SK-N-SH (cell line): Measurements from ENCODE around the gene CPOX. TPM values are rescaled to one million over a fixed set of nuclear protein-coding genes. Genes with fewer than 3 reads are reported as not detected.

ENCODE experiments used
- CTCF ChIA-PET: fragments of 300-600, 350-600 bp; formaldehyde crosslinking; extraction: SDS; loops from one replicate; lab custom pipeline; 2021; lab: Yijun Ruan, JAX
- POLR2A ChIA-PET: fragments of 350-600 bp; sonication (Branson Sonifier 250); formaldehyde crosslinking; extraction: SDS; loops from one replicate; lab custom pipeline; 2020; ENCODE audit warnings: antibody characterized with exemption, inconsistent platforms; lab: Yijun Ruan, JAX
- DNase-seq: peaks from one replicate; pipeline ENCODE4 v3.0.0; 2012
- H2AFZ ChIP-seq: fragments of 200-600 bp; sonication (generic); 2 replicates; pipeline ENCODE4 v1.8.1; 2016; ENCODE audit warnings: antibody characterized with exemption, mild to moderate bottlenecking, low read depth
- H3F3A ChIP-seq: fragments of 200-600 bp; sonication (generic); replicated peaks from 2 replicates; pipeline ENCODE3; 2016; ENCODE audit warnings: antibody characterized with exemption, mild to moderate bottlenecking; ENCODE audit not compliant: insufficient read depth
- H3K27ac ChIP-seq, 2 experiments: fragments of 200-500 bp in 1 of 2; fragments of 200-600 bp in 1 of 2; sonication (Bioruptor generic) in 1 of 2; sonication (generic), shearing (Covaris generic) in 1 of 2; 2 replicates each; pipeline versions ENCODE4 v1.5.1 to v1.6.1; 2014 to 2016; ENCODE audit warnings: low read depth in 2 of 2, inconsistent platforms in 1 of 2, low read length in 1 of 2, mild to moderate bottlenecking in 1 of 2, mixed read lengths in 1 of 2
- H3K27me3 ChIP-seq: fragments of 200-600 bp; sonication (generic), shearing (Covaris generic); 2 replicates; pipeline ENCODE4 v1.6.1; 2016; ENCODE audit warnings: mixed run types; ENCODE audit not compliant: insufficient read depth
- H3K36me3 ChIP-seq, 2 experiments: fragments of 200-500 bp in 1 of 2; fragments of 200-600 bp in 1 of 2; sonication (Bioruptor generic) in 1 of 2; sonication (generic) in 1 of 2; replicated peaks in 1 of 2; 2 replicates each; pipeline versions ENCODE3 to v1.5.1; 2014 to 2016; ENCODE audit warnings: low read length in 1 of 2, mild to moderate bottlenecking in 1 of 2; ENCODE audit not compliant: insufficient read depth in 2 of 2, control insufficient read depth in 1 of 2
- H3K4me1 ChIP-seq, 2 experiments: fragments of 200-500 bp in 1 of 2; fragments of 200-600 bp in 1 of 2; sonication (Bioruptor generic) in 1 of 2; sonication (generic), shearing (Covaris generic) in 1 of 2; 2 replicates each; pipeline versions ENCODE4 v1.5.1 to v1.6.1; 2014 to 2016; ENCODE audit warnings: low read depth in 1 of 2, low read length in 1 of 2, mixed run types in 1 of 2; ENCODE audit not compliant: insufficient read depth in 2 of 2, control insufficient read depth in 1 of 2
- H3K4me2 ChIP-seq: fragments of 200-600 bp; sonication (generic), shearing (Covaris generic); 2 replicates; pipeline ENCODE4 v1.6.1; 2017; ENCODE audit warnings: mixed run types
- H3K4me3 ChIP-seq, 2 experiments: fragments of 200-500 bp in 1 of 2; fragments of 200-600 bp in 1 of 2; sonication (Bioruptor generic) in 1 of 2; sonication (generic), shearing (Covaris generic) in 1 of 2; 2 replicates each; pipeline versions ENCODE4 v1.5.1 to v1.8.1; 2014 to 2016; ENCODE audit warnings: low read depth in 2 of 2, inconsistent platforms in 1 of 2, low read length in 1 of 2, mild to moderate bottlenecking in 1 of 2, mixed read lengths in 1 of 2, moderate library complexity in 1 of 2
- H3K79me2 ChIP-seq: fragments of 200-600 bp; sonication (generic); 2 replicates; pipeline ENCODE4 v1.8.1; 2017; ENCODE audit warnings: mild to moderate bottlenecking; ENCODE audit not compliant: insufficient read depth
- H3K9ac ChIP-seq: fragments of 200-600 bp; sonication (generic); 2 replicates; pipeline ENCODE4 v1.6.1; 2017; ENCODE audit warnings: mixed run types
- H3K9me2 ChIP-seq: fragments of 200-600 bp; sonication (generic); 2 replicates; pipeline ENCODE4 v1.6.1; 2017; ENCODE audit warnings: mixed run types
- H3K9me3 ChIP-seq: fragments of 200-600 bp; sonication (generic); 2 replicates; pipeline ENCODE4 v1.6.1; 2017; ENCODE audit warnings: mixed run types, mild to moderate bottlenecking, moderate library complexity
- H4K20me1 ChIP-seq: fragments of 200-600 bp; sonication (generic); 2 replicates; pipeline ENCODE4 v1.6.1; 2017; ENCODE audit warnings: mild to moderate bottlenecking, mixed run types; ENCODE audit not compliant: insufficient read depth
- EZH2phosphoT487 ChIP-seq: fragments of 200-600 bp; sonication (generic); IDR thresholded peaks from 2 replicates; pipeline ENCODE4 v1.6.1; 2017; ENCODE audit warnings: low read depth, mixed run types, mild to moderate bottlenecking, antibody characterized with exemption, moderate library complexity, borderline replicate concordance
- FOSL2 ChIP-seq: IDR thresholded peaks from 2 replicates; pipeline ENCODE4 v1.4.0; 2012; ENCODE audit warnings: low read depth, mild to moderate bottlenecking, moderate library complexity, borderline replicate concordance
- FOXJ3 ChIP-seq: sonication (generic); formaldehyde crosslinking; IDR thresholded peaks from 2 replicates; pipeline ENCODE4 v1.5.1; 2020; ENCODE audit warnings: mild to moderate bottlenecking, missing genetic modification reagents
- FOXM1 ChIP-seq: IDR thresholded peaks from 2 replicates; pipeline ENCODE4 v1.4.0; 2012; ENCODE audit warnings: low read depth, mild to moderate bottlenecking
- GATA2 ChIP-seq: sonication (generic); formaldehyde crosslinking; IDR thresholded peaks from 2 replicates; pipeline ENCODE4 v1.5.0; 2020; ENCODE audit warnings: mild to moderate bottlenecking, missing genetic modification reagents
- MEF2A ChIP-seq: IDR thresholded peaks from 2 replicates; pipeline ENCODE4 v1.4.0; 2012; ENCODE audit warnings: low read depth, borderline replicate concordance
- NRF1 ChIP-seq: IDR thresholded peaks from 2 replicates; pipeline ENCODE4 v1.6.1; 2012; ENCODE audit warnings: low read depth, mild to moderate bottlenecking, low read length
- POLR2AphosphoS5 ChIP-seq: IDR thresholded peaks from 2 replicates; pipeline ENCODE4 v1.6.1; 2012; ENCODE audit warnings: low read depth, low read length
- TEAD4 ChIP-seq: IDR thresholded peaks from 2 replicates; pipeline ENCODE4 v1.4.0; 2012; ENCODE audit warnings: mild to moderate bottlenecking, borderline replicate concordance; ENCODE audit not compliant: insufficient read depth
- USF1 ChIP-seq: IDR thresholded peaks from 2 replicates; pipeline ENCODE4 v1.4.0; 2012; ENCODE audit warnings: low read depth, borderline replicate concordance
- WGBS: methylation state at CpG from one replicate; pipeline ENCODE4 v1.1.6; 2017; ENCODE audit warnings: low lambda C conversion rate; 5-methylcytosine and 5-hydroxymethylcytosine counted together
- polyA plus RNA-seq, 3 experiments: library from polyadenylated mRNA; depleted of rRNA; stranded (reverse); fragments of >200 nt; gene quantifications; 2 replicates each; pipeline ENCODE4 v1.2.3, GENCODE V29; 2012

CPOX gene
- polyA plus RNA-seq, 1 of the 3 experiments (the other 2 are of a cell fraction) = 36.7 TPM

GRCh38 chr3:98565237-98565643, 28.2 kb downstream of the CPOX start:
- Histone ChIP-seq H2AFZ (no peak overlapping the region), H4K20me1 (no peaks in the 10 kb centered on the region), H3K4me3 (no peak overlapping the region), H3K27me3 (peaks cover 5% of the 10 kb centered on the region; the same call in 1 of the 2 replicates), H3K4me2 (no peak overlapping the region), H3K4me1 (no peaks in the 10 kb centered on the region), H3F3A (no peaks in the 10 kb centered on the region), H3K36me3 (no peaks in the 10 kb centered on the region), H3K9me2 (no peaks in the 10 kb centered on the region), H3K9ac (no peak overlapping the region), H3K9me3 (no peaks in the 10 kb centered on the region), H3K79me2 (no peaks in the 10 kb centered on the region), H3K27ac (no peak overlapping the region)
- TF ChIP-seq FOXM1 (no peak), FOSL2 (no peak), FOXJ3 (CRISPR knock-in tag) (no peak), USF1 (no peak), NRF1 (no peak), EZH2phosphoT487 (no peak)
- ChIA-PET CTCF (interaction anchor here (0.6 to 1.2 kb wide), 2 partner anchors 9 to 27 kb away, joined by 3 to 4 read pairs; no protein-coding TSS in a partner anchor), POLR2A (no interaction called here)
- 38% methylated on average over 3 of the region's 3 CpGs for WGBS
- DNase-seq = no peak

- Histone ChIP-seq H3K4me3 (no peak overlapping the region), H3K79me2 (no peaks in the 10 kb centered on the region), H3F3A (no peaks in the 10 kb centered on the region), H3K36me3 (no peaks in the 10 kb centered on the region), H3K4me1 (no peaks in the 10 kb centered on the region), H2AFZ (no peak overlapping the region), H3K27me3 (peaks cover 5% of the 10 kb centered on the region; the same call in 1 of the 2 replicates), H3K27ac (no peak overlapping the region), H3K9ac (no peak overlapping the region), H3K4me2 (no peak overlapping the region), H4K20me1 (no peaks in the 10 kb centered on the region), H3K9me3 (no peaks in the 10 kb centered on the region), H3K9me2 (no peaks in the 10 kb centered on the region)
- no peak for DNase-seq
- ChIA-PET CTCF (interaction anchor here (0.6 to 1.2 kb wide), 2 partner anchors 9 to 28 kb away, joined by 3 to 4 read pairs; no protein-coding TSS in a partner anchor), POLR2A (no interaction called here)
- 52% methylated on average over 7 of the region's 7 CpGs for WGBS
- TF ChIP-seq FOSL2 = no peak
- no peak for TF ChIP-seq MEF2A
- no peak for TF ChIP-seq POLR2AphosphoS5
- TF ChIP-seq GATA2 = no peak
- no peak for TF ChIP-seq FOXM1
- TF ChIP-seq TEAD4 = no peak
Observed at GRCh38 chr3:98564282-98565005, 29.0 kb downstream of the CPOX start.
